Measurements from ENCODE around the gene GRIN2C. TPM values are rescaled to one million over a fixed set of nuclear protein-coding genes. Genes with fewer than 3 reads are reported as not detected.

Gene GRIN2C
- total RNA-seq, 2 donors from 2014 or later: 0.87 TPM; not detected in 1

DNA sequence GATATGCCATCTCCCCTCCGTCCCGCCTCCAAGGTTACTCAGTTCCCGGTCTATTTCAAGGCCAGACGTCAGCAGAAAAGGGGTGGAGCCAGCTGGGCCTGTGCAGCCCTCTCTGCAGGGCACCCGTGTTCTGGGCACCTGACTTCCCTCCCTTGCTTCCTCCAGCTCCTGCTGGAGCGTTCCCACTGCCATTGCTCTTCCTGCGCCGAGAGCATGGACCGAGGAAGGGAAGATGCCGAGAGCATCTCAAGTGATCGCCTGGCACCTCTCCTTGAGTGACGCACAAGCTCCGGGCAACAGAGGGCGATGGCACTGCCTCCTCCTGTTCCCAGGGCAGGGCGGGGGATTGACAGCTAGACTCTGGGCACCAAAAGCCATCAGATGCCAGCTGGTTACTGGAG lies 54.1 kb downstream of the GRIN2C start:
- Mint-ChIP-seq H3K27ac (no peak overlapping the region), H3K9me3 (no peaks in the 10 kb centered on the region), H3K36me3 (no peaks in the 10 kb centered on the region)
- no peak for ATAC-seq
- DNase-seq (ENCODE audit: low spot score in 2 of 2): no peak

DNA sequence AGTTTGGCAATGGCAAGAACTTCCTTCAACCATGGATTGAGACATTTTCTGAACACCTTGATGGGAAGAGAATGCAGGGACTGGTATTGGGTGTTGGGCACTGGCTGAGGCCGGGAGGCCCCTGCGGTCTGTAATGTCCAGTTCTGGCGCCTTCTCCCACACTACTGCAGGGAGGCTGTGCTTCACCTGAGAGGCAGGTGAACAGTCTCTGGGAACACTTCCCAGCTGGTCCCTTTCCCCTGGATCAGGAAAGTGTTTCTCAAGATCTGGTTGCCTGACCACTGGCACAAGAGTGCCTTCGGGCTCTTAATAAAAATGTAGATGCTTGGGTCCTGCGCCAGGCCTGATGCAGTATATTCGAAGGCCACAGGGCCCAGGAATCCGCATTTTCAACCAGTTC lies 55.0 kb downstream of the GRIN2C start:
- no peak for DNase-seq (ENCODE audit: low spot score in 2 of 2)
- no peaks in the 10 kb centered on the region for H3K36me3 Mint-ChIP-seq
- no peak for ATAC-seq
- no peaks in the 10 kb centered on the region for H3K9me3 Mint-ChIP-seq
- no peak overlapping the region for H3K27ac Mint-ChIP-seq

DNA sequence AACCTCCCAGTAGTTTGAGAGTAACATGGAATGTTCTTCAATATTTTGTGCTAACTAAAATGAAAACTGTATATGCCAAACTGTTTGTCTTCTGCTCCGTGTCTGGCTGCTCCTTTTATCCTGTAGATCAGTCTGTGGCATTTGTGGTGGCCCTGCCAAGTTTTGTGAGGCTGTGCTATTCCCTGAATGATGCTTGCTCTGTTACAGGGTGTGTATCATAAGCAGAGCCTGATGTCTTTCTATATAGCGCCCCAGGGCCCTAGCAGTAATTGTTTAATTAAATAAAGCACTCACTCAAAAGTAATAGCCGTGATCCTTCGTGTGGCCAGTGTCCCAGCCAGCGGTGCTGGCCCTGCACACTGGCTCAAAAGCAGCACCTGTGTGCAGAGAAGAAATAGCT lies 55.7 kb downstream of the GRIN2C start:
- H3K36me3 Mint-ChIP-seq: no peaks in the 10 kb centered on the region
- no peak for DNase-seq (ENCODE audit: low spot score in 2 of 2)
- H3K27ac Mint-ChIP-seq: no peak overlapping the region
- H3K9me3 Mint-ChIP-seq: no peaks in the 10 kb centered on the region
- no peak for ATAC-seq

DNA sequence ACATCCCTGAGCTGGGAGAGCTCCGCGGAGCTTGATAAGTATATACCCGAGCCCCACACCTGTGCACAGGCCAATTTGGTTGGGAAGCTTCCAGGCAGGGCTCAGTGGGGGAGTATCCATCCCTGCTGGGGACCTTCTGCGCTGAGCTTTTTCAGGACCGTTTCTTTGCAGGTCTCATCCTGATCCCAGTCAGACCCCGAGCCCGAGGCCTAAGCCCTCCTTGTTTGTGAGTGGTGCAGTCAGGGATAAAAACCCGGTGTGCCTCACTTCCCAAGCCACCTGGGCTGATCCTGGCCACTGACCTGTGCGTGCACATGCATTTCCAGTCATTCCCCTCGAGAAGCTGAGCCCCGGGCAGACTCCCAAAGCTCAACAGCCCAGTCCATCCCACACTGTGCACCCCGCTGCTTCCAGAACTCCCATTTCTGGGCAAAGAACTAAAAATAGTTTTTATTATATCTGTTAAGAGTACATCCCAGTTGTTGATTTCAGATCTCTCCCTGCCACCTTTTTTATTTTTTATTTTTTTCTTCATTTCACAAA lies 56.2 kb downstream of the GRIN2C start:
- DNase-seq (ENCODE audit: low spot score in 2 of 2): no peak
- H3K9me3 Mint-ChIP-seq: no peaks in the 10 kb centered on the region
- no peak for ATAC-seq
- no peak overlapping the region for H3K27ac Mint-ChIP-seq
- H3K36me3 Mint-ChIP-seq: no peaks in the 10 kb centered on the region

DNA sequence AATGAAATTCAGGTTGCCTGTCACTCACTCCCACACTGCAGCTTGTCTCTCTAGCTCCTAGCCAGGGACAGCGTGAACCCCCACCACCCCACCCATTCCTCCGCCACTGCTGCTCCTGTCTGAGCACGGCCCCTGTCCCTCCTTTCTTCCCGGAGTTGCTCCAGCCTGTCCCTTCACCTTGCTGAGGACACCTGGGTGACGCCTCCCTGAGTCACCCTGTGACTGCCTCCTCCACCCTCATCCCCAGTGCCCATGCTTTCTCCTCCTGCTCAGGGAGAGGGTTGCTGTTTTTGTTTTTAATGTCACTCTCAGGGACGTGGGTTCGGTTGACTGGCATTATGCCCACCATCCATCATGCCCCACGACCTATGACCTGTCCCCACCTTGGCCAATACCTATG lies 57.8 kb downstream of the GRIN2C start:
- DNase-seq (ENCODE audit: low spot score in 2 of 2) (no peak), ATAC-seq (no peak)
- H3K27ac Mint-ChIP-seq: peak overlapping the region in 1 of 2 donors; percentile 7
- no peaks in the 10 kb centered on the region for H3K36me3 Mint-ChIP-seq
- H3K9me3 Mint-ChIP-seq: no peaks in the 10 kb centered on the region

DNA sequence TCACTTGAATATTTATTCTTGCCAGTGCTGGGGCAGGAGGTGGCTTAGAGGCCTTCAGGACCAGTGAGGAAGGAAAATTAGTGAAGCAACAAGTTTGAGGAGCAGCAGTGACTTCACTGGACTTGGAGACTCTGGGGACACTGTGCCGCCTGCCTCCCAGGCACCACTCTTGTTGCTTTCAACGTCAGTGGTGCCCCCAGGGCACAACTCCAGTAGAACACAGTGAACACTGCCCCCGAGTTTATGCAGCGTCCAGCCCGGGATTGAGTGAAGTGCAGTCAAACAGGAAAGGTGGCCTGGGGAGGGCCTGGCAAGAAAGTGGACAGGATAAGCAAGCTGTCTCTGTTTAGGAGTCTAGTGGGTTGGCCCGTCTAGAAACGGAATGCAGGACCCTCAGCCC lies 59.2 kb downstream of the GRIN2C start:
- DNase-seq (ENCODE audit: low spot score in 2 of 2): no peak
- no peak for ATAC-seq
- Mint-ChIP-seq H3K36me3 (no peaks in the 10 kb centered on the region), H3K27ac (no peak overlapping the region), H3K9me3 (no peaks in the 10 kb centered on the region)

DNA sequence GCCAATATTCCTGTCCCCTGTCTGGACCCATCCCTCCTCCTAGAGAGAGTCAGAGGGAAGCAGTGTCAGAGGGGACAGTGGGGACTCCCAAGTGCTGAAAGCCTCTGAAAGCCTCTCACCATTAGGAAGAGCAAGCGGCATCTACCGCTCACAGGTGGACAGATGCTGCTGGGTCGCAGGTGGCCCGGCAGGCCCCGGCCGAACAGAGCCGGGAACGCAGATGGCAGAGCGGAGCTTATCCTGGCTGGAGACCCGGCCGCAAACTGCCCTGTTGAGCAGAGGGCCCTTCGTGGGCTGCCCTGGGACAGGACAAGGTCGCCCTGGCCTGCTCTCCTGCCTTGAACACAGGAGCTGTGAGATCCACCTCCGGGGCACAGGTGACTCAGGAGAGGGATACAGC lies 60.6 kb downstream of the GRIN2C start:
- Mint-ChIP-seq H3K27ac (no peak overlapping the region), H3K36me3 (no peaks in the 10 kb centered on the region), H3K9me3 (no peaks in the 10 kb centered on the region)
- no peak for ATAC-seq
- no peak for DNase-seq (ENCODE audit: low spot score in 2 of 2)

DNA sequence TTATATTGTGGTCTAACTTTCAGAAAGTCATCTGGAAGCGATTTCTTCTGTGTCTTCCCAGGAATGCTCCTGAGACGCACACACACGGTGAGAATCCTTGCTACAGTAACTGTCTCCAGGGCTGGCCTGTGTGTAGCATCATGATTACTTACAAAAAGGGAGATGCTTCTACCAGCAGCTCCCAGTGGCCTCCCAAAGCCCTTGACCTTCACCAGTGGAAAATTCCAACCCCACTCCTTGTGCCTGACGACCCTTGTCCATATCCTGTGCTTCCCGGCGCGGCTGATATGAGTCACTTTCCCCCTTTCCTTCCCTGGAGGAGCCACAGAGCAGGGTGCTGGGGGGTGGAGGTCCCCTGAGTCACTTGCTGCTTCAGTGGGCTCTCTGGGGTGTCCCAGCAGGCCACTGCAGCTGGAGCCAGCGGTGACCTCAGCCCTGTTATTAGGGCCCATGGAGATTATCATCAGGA lies 61.4 kb downstream of the GRIN2C start:
- no peak for ATAC-seq
- Mint-ChIP-seq H3K36me3 (no peaks in the 10 kb centered on the region), H3K9me3 (no peaks in the 10 kb centered on the region), H3K27ac (no peak overlapping the region)
- no peak for DNase-seq (ENCODE audit: low spot score in 2 of 2)

DNA sequence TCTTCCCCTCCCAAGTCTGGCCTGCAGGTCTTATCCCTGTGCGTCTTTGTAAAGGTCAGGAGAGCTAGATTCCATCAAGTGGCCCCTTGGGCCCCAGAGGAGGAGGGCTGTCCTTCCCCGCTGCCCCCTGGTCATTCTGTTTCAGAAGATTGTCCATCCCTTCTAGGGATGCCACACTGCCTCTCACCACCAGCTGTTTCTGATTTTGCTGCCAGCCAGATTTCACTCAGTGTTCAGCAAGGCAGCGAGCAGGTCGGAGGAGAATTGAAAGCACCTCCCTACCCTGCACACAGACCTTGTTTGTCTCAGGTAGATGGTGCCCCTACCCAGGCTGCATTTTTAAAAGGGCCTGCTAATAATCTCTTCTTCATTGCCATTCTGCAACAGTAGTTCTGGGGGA lies 61.9 kb downstream of the GRIN2C start:
- ATAC-seq (no peak), DNase-seq (ENCODE audit: low spot score in 2 of 2) (no peak)
- Mint-ChIP-seq H3K27ac (no peak overlapping the region), H3K36me3 (no peaks in the 10 kb centered on the region), H3K9me3 (no peaks in the 10 kb centered on the region)

DNA sequence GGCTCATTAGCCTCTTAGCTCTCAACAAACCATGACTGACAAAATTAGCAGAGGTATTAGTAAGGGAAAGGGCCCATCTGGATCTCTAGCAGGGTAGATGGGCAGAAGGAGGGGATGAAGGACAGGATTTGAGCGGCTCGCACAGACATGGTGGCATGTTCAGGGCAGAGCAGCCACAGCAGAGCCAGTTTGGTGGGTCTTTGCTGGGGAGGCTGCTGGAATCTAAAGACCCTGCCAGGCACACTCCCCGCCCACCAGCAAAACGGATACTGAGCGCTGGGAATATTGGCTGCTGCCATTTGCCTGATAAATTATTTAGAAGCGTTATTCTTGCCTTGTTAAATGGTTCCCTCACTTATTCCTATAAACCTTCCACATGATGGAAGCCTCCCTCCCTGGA lies 62.8 kb downstream of the GRIN2C start:
- ATAC-seq (no peak), DNase-seq (ENCODE audit: low spot score in 2 of 2) (no peak)
- no peaks in the 10 kb centered on the region for H3K36me3 Mint-ChIP-seq
- no peak overlapping the region for H3K27ac Mint-ChIP-seq
- H3K9me3 Mint-ChIP-seq: no peaks in the 10 kb centered on the region

DNA sequence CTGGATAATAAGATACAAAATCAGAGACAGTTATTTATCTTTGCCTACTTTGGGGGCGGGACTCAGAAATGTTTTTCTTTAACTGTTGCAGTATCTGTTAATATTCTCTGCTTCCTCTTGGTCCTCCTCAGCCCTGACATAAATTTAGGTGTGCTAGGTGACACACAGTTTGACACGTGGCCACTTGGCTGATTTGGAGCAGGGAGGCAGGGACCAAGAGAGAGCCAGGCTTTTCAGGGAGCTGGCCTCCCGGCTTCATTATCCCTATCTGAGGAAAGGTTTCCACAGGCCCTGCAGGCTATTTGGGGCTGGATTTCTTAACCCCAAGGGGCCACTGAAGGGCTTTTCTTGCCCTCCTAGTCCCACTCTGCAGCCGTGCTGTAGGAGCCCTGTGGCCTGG lies 63.5 kb downstream of the GRIN2C start:
- Mint-ChIP-seq H3K36me3 (no peaks in the 10 kb centered on the region), H3K27ac (peak overlapping the region in 1 of 2 donors; percentile 1)
- no peak for ATAC-seq

DNA sequence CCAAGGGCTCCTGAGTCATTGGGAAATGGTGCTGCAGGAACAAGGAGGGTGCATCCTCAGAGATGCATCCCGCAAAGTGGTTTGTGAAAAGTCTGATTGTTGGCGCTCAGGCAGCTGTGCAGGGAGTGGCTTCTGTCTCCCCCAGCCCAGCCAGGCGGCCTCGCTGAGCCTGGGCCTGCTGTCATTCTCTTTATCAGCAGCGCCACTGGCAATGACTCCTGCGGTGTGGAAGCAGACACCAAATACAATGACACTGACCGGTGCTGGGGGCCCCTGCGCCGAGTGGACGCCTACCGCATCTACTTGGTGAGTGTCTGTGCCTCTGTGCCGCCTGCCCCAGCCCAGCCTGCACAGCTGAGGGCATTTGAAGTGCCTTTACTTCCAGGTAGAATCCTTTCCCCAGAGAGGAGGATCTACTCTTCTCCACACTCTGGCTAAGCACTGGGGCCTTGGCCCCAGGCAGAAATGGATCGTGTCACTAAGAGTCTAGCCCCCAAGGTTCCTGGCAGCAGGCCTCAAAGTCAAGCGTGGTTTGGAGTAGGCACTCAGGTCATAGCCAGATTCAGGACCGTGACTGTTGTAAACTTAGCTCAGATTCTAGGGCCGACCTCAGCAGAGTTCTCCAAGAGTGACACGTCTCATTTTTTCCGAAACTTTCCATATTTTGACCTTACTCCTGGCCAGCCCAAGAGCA lies 64.2 kb downstream of the GRIN2C start:
- Mint-ChIP-seq H3K9me3 (no peaks in the 10 kb centered on the region), H3K27ac (peak overlapping the region in 1 of 2 donors; percentile 60)

More for the DNA sequence above, 63.5 kb downstream of the GRIN2C start:
- H3K9me3 Mint-ChIP-seq: no peaks in the 10 kb centered on the region
- no peak for DNase-seq (ENCODE audit: low spot score in 2 of 2)

DNA sequence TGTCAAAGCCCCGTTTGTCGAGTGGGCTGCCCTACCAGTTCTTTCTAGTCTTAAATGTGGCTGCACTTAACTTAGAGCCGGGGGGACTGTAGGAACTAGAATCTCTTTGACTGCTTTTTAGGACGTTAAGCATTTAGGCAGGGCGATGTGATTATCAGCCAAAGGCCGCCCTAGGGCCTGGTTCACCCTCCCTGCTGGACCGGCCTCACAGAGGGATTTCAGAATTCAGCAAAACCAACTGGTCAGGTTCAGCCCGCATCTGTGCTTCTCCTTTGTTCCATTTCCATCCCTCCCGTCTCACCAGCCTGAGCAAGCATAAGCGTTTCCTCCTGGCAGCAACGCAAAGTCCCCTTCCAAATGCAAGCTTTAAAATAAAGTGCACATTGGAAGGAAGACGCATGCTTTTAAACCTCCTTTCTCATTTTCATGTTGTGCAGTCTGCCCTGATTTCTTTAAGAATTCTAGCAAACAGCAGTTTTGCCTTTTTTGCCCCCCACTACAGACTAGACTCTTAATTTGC lies 67.0 kb downstream of the GRIN2C start:
- peaks cover 5 to 10% of the 10 kb centered on the region in 2 donors for H3K36me3 Mint-ChIP-seq
- DNase-seq (ENCODE audit: low spot score in 2 of 2): no peak
- ATAC-seq: no peak
- H3K27ac Mint-ChIP-seq: no peak overlapping the region
- no peaks in the 10 kb centered on the region for H3K9me3 Mint-ChIP-seq

More for the DNA sequence above, 64.2 kb downstream of the GRIN2C start:
- DNase-seq (ENCODE audit: low spot score in 2 of 2) (no peak), ATAC-seq (no peak)
- H3K36me3 Mint-ChIP-seq: peaks cover 0 to 3% of the 10 kb centered on the region in 2 donors

Other genes starting within 250 kb of the GRIN2C start
- gene CD300E, start 236.1 kb downstream of the GRIN2C start, total RNA-seq: not detected
- gene CD300LF, start 147.0 kb downstream of the GRIN2C start, total RNA-seq: not detected
- gene RAB37, start 122.6 kb downstream of the GRIN2C start, total RNA-seq: 1 to 10 TPM; 3.4 to 4.0 TPM
- 100 to 1,000 TPM in 1 of 2 donors, 10 to 100 TPM in 1; 59.0 to 114 TPM for gene NHERF1, start 111.3 kb downstream of the GRIN2C start, total RNA-seq
- 10 to 100 TPM; 38.2 to 57.2 TPM for gene NAT9, start 83.5 kb downstream of the GRIN2C start, total RNA-seq
- gene FDXR, start 13.1 kb upstream of the GRIN2C start, total RNA-seq: 10 to 100 TPM; 30.9 to 96.3 TPM
- gene FADS6, start 33.7 kb upstream of the GRIN2C start, total RNA-seq: not detected
- gene USH1G, start 63.4 kb upstream of the GRIN2C start, total RNA-seq: not detected
- not detected for gene OTOP2, start 64.4 kb upstream of the GRIN2C start, total RNA-seq
- gene OTOP3, start 76.0 kb upstream of the GRIN2C start, total RNA-seq: not detected
- gene HID1, start 112.9 kb upstream of the GRIN2C start, total RNA-seq: 1 to 10 TPM; 1.6 to 2.8 TPM
- gene CDR2L, start 127.7 kb upstream of the GRIN2C start, total RNA-seq: 1 to 10 TPM; 1.5 TPM
- gene MRPL58, start 152.8 kb upstream of the GRIN2C start, total RNA-seq: 10 to 100 TPM; 29.8 to 48.1 TPM
- 100 to 1,000 TPM; 193 to 218 TPM for gene ATP5PD, start 187.1 kb upstream of the GRIN2C start, total RNA-seq
- 10 to 100 TPM; 17.4 to 19.4 TPM for gene KCTD2, start 187.3 kb upstream of the GRIN2C start, total RNA-seq
- 10 to 100 TPM in 1 of 2 donors, 1 to 10 TPM in 1; 6.0 to 10.9 TPM for gene SLC16A5, start 228.1 kb upstream of the GRIN2C start, total RNA-seq

Data from activated naive CD4-positive, alpha-beta T cell treated with anti-CD3 and anti-CD28 coated beads, Interleukin-2, amount 50 U/mL, for 72 hours (primary cell).